GM13977 (cell line): Measurements from ENCODE around the gene CNBP.
"Not testable (repeated sequence)": the region's sequence is repeated elsewhere in the genome, so short reads cannot be mapped to it uniquely, and the experiment has no call there.

Experiments
- DNase-seq: peaks from one replicate; pipeline ENCODE4 v3.0.0; 2012; ENCODE audit warnings: low spot score
- CTCF ChIP-seq: IDR thresholded peaks from 2 replicates; pipeline ENCODE4 v1.5.1; 2012; ENCODE audit warnings: mild to moderate bottlenecking, control low read depth; ENCODE audit not compliant: insufficient read depth; ENCODE audit errors: extremely low read depth, missing control alignments
- in situ Hi-C: fragments of 300-500 bp; cut with MboI; formaldehyde crosslinking; loops from one replicate; pipeline ENCODE4 v1.12.0; 2022; ENCODE audit warnings: low sequenced_read_pairs, low pct_unique_long_range_greater_than_20kb, mixed read lengths, inconsistent platforms; ENCODE audit not compliant: unreplicated experiment

The CNBP gene

GRCh38 chr3:129183569-129184395, at the start of gene CNBP:
TSS of gene CNBP (minus strand) at chr3:129183896. CDS start at chr3:129171757, 12,139 bp downstream.
- in situ Hi-C loops: no loop called here
- no peak for TF ChIP-seq CTCF
- peak; percentile 98 for DNase-seq

DNA sequence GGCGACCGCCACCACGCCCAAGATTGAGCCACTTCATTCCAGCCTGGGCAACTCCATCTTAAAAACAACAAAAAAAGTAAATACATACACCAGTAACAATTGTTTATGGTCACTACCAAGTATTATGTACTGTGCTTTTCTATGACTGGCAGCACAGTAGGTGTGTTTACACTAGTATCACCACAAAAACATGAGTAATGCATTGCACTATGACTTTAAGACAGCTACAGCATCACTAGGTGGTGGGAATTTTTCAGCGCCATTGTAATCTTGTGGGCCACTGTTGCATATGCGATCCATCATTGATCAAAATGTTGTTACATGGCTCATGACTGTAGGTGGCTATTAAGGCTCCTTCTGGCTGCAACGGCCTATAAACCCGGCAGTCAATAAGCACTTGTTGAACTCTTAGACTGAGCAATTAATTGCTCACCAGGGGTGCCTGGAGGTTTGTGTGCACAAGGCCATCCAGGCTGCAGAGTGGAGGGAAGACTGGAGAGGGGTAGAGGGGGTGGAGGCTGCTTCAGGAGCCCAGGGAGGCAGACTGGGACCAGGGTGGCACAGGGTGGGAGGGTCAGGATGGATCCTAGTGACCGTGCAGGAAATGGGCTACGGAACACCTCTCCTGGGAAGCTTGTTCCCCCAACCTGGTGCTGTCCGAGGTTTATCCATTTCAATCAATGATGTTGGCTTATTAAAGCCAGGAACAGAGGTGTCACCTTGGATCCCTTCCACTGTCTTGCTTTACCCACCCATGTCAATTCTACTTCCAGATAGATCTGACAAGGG, 47.8 kb upstream of the CNBP start:
- no peak for TF ChIP-seq CTCF
- in situ Hi-C loops: no loop called here
- DNase-seq: no peak

- no peak for DNase-seq
- TF ChIP-seq CTCF: no peak
- in situ Hi-C loops: no loop called here
Measured at GRCh38 chr3:129230311-129231019, 46.8 kb upstream of the CNBP start.

GRCh38 chr3:129228891-129229585, 45.3 kb upstream of the CNBP start:
- in situ Hi-C loops: no loop called here
- DNase-seq: no peak
- no peak for TF ChIP-seq CTCF

DNA sequence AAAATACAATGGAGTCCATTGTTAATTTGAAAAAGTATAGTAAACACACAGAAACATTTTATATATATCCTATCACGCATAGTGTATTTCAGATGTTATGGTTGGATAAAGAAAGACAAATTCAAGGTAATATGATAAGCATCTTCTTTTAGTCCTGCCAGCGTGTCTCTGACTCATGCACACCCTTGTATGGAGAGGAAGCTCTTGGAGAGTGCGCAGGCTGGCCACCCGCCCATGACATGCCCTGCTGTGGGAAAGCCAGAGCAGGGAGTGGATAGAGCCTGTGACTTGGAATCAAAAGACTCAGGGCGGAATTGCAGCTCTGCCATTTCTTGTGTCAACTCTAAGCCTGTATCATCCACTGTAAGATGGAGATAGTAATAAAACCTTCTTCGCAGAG, 42.7 kb upstream of the CNBP start:
- in situ Hi-C loops: no loop called here
- no peak for TF ChIP-seq CTCF
- DNase-seq: no peak

GRCh38 chr3:129224984-129225393, 41.3 kb upstream of the CNBP start:
- TF ChIP-seq CTCF: no peak
- in situ Hi-C loops: no loop called here
- peak; percentile 31 for DNase-seq

DNA sequence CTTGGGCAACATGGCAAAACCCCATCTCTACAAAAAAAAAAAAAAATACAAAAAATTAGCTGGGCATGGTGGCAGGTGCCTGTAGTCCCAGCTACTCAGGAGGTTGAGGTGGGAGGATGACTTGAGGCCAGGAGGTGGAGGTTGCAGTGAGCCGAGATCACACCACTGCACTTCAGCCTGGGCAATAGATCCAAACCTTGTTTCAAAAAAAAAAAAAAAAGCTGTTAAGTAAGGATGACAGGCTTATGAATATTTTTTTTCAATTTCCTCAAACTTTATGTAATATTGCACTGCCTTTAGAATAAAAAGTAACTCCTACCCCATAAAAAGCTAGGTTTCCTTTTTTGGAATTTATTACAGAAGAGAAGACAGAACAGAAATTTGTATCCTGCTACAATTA, 40.7 kb upstream of the CNBP start:
- DNase-seq: not testable (repeated sequence)

More for the DNA sequence above, 40.7 kb upstream of the CNBP start:
- in situ Hi-C loops: not testable (repeated sequence)
